ENCODE measurements around the gene MEIS2.

DNA sequence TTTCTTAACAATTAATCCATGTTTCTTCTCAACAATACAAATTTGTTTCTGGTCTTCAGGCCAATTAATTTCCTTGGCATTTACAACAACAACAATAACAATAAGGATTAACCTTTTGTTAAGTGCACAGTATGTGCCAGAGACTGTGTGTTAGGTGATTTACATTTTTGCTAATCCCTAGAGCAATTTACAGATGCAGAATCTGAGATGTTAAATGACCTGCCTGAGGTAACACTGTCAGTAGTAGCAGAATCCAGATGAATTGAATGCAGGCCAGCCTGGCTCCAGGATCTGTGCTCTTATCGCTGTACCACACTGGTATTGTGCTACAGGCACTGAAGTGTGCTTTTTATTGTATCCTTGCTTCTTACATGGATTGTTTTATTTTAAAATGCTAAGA is 122.2 kb downstream of the MEIS2 start:
- TF ChIP-seq, protein P1, sequence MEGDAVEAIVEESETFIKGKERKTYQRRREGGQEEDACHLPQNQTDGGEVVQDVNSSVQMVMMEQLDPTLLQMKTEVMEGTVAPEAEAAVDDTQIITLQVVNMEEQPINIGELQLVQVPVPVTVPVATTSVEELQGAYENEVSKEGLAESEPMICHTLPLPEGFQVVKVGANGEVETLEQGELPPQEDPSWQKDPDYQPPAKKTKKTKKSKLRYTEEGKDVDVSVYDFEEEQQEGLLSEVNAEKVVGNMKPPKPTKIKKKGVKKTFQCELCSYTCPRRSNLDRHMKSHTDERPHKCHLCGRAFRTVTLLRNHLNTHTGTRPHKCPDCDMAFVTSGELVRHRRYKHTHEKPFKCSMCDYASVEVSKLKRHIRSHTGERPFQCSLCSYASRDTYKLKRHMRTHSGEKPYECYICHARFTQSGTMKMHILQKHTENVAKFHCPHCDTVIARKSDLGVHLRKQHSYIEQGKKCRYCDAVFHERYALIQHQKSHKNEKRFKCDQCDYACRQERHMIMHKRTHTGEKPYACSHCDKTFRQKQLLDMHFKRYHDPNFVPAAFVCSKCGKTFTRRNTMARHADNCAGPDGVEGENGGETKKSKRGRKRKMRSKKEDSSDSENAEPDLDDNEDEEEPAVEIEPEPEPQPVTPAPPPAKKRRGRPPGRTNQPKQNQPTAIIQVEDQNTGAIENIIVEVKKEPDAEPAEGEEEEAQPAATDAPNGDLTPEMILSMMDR (IDR thresholded peaks at IDR 0.05; ENCODE audit: insufficient read depth, low read depth, low read length): no peak
- TF ChIP-seq EZH2 (IDR thresholded peaks at IDR 0.05; ENCODE audit: insufficient read depth, low read length): no peak

Data from astrocyte (in vitro differentiated cells and primary cell).